ENCODE results near the gene SFT2D2. TPM values are rescaled to one million over a fixed set of nuclear protein-coding genes. Genes with fewer than 3 reads are reported as not detected.

Gene SFT2D2
- polyA plus RNA-seq, 1 donor from 2014 or later = 46.5 TPM

GRCh38 chr1:168235937-168236336 lies 10.1 kb downstream of the SFT2D2 start:
- Mint-ChIP-seq H3K9me3 (no peaks in the 10 kb centered on the region), H3K4me3 (no peak overlapping the region), H3K27me3 (no peaks in the 10 kb centered on the region), H3K36me3 (peaks cover 3% of the 10 kb centered on the region), H3K27ac (no peak overlapping the region), H3K4me1 (peaks cover 2 to 31% (median 25%) of the 10 kb centered on the region in 3 donors)

- H3K27ac Mint-ChIP-seq = peak overlapping the region in 1 of 3 donors; percentile 29
- peaks cover 3% of the 10 kb centered on the region for H3K36me3 Mint-ChIP-seq
- peaks cover 2 to 25% (median 24%) of the 10 kb centered on the region in 3 donors for H3K4me1 Mint-ChIP-seq
- no peak overlapping the region for H3K4me3 Mint-ChIP-seq
- H3K27me3 Mint-ChIP-seq = no peaks in the 10 kb centered on the region
- H3K9me3 Mint-ChIP-seq = no peaks in the 10 kb centered on the region
These were observed 11.2 kb downstream of the SFT2D2 start for GRCh38 chr1:168236836-168237611.

GRCh38 chr1:168243198-168243597 lies 17.4 kb downstream of the SFT2D2 start:
- Mint-ChIP-seq H3K27me3 (no peaks in the 10 kb centered on the region), H3K9me3 (no peaks in the 10 kb centered on the region), H3K4me1 (peaks cover 10 to 15% (median 10%) of the 10 kb centered on the region in 3 donors), H3K36me3 (peaks cover 19% of the 10 kb centered on the region), H3K4me3 (no peak overlapping the region), H3K27ac (no peak overlapping the region)

- Mint-ChIP-seq H3K9me3 (no peaks in the 10 kb centered on the region), H3K27ac (peak overlapping the region in 1 of 3 donors; percentile 76), H3K4me1 (peaks cover 10 to 16% (median 15%) of the 10 kb centered on the region in 3 donors), H3K4me3 (no peak overlapping the region), H3K27me3 (no peaks in the 10 kb centered on the region), H3K36me3 (peaks cover 22% of the 10 kb centered on the region)
These were observed 17.9 kb downstream of the SFT2D2 start for GRCh38 chr1:168243636-168244212.

- peaks cover 12 to 18% (median 15%) of the 10 kb centered on the region in 3 donors for H3K4me1 Mint-ChIP-seq
- H3K4me3 Mint-ChIP-seq = no peak overlapping the region
- peaks cover 22% of the 10 kb centered on the region for H3K36me3 Mint-ChIP-seq
- H3K27me3 Mint-ChIP-seq = no peaks in the 10 kb centered on the region
- no peaks in the 10 kb centered on the region for H3K9me3 Mint-ChIP-seq
- H3K27ac Mint-ChIP-seq = no peak overlapping the region
These were observed 19.2 kb downstream of the SFT2D2 start for GRCh38 chr1:168245042-168245441.

GRCh38 chr1:168246506-168246905 lies 20.7 kb downstream of the SFT2D2 start:
- Mint-ChIP-seq H3K36me3 (peaks cover 21% of the 10 kb centered on the region), H3K27ac (no peak overlapping the region), H3K4me1 (peaks cover 15 to 18% (median 17%) of the 10 kb centered on the region in 3 donors)

GRCh38 chr1:168252204-168252733 lies 26.5 kb downstream of the SFT2D2 start:
- Mint-ChIP-seq H3K4me1 (peaks cover 14 to 17% (median 15%) of the 10 kb centered on the region in 3 donors), H3K27ac (no peak overlapping the region), H3K27me3 (no peaks in the 10 kb centered on the region), H3K9me3 (peaks cover 0 to 13% (median 4%) of the 10 kb centered on the region in 3 donors), H3K4me3 (no peak overlapping the region), H3K36me3 (peaks cover 36% of the 10 kb centered on the region)

More at GRCh38 chr1:168246506-168246905, 20.7 kb downstream of the SFT2D2 start:
- Mint-ChIP-seq H3K9me3 (no peaks in the 10 kb centered on the region), H3K4me3 (no peak overlapping the region), H3K27me3 (no peaks in the 10 kb centered on the region)

GRCh38 chr1:168256164-168256563 lies 30.4 kb downstream of the SFT2D2 start:
- no peak overlapping the region for H3K27ac Mint-ChIP-seq
- peaks cover 7 to 12% (median 8%) of the 10 kb centered on the region in 3 donors for H3K4me1 Mint-ChIP-seq
- H3K27me3 Mint-ChIP-seq = no peaks in the 10 kb centered on the region
- H3K36me3 Mint-ChIP-seq = peaks cover 39% of the 10 kb centered on the region
- H3K4me3 Mint-ChIP-seq = no peak overlapping the region
- peaks cover 0 to 13% (median 4%) of the 10 kb centered on the region in 3 donors for H3K9me3 Mint-ChIP-seq

- H3K9me3 Mint-ChIP-seq = peaks cover 1 to 13% (median 4%) of the 10 kb centered on the region in 3 donors
- H3K27ac Mint-ChIP-seq = no peak overlapping the region
- peaks cover 42% of the 10 kb centered on the region for H3K36me3 Mint-ChIP-seq
- H3K4me1 Mint-ChIP-seq = peaks cover 6 to 10% (median 7%) of the 10 kb centered on the region in 3 donors
- H3K27me3 Mint-ChIP-seq = no peaks in the 10 kb centered on the region
- no peak overlapping the region for H3K4me3 Mint-ChIP-seq
These were observed 31.6 kb downstream of the SFT2D2 start for GRCh38 chr1:168257397-168257796.

GRCh38 chr1:168259567-168259966 lies 33.8 kb downstream of the SFT2D2 start:
- Mint-ChIP-seq H3K9me3 (peaks cover 4 to 13% (median 4%) of the 10 kb centered on the region in 3 donors), H3K4me3 (no peak overlapping the region), H3K4me1 (peaks cover 5 to 7% (median 6%) of the 10 kb centered on the region in 3 donors), H3K27me3 (no peaks in the 10 kb centered on the region), H3K36me3 (peaks cover 37% of the 10 kb centered on the region), H3K27ac (no peak overlapping the region)

- peaks cover 34% of the 10 kb centered on the region for H3K36me3 Mint-ChIP-seq
These were observed 34.6 kb downstream of the SFT2D2 start for GRCh38 chr1:168260393-168260792.

GRCh38 chr1:168261390-168261789 lies 35.6 kb downstream of the SFT2D2 start:
- no peaks in the 10 kb centered on the region for H3K27me3 Mint-ChIP-seq
- H3K27ac Mint-ChIP-seq = no peak overlapping the region
- no peak overlapping the region for H3K4me3 Mint-ChIP-seq
- peaks cover 5 to 7% (median 6%) of the 10 kb centered on the region in 3 donors for H3K4me1 Mint-ChIP-seq
- H3K36me3 Mint-ChIP-seq = peaks cover 32% of the 10 kb centered on the region
- H3K9me3 Mint-ChIP-seq = peaks cover 0 to 4% (median 1%) of the 10 kb centered on the region in 3 donors

More at GRCh38 chr1:168260393-168260792, 34.6 kb downstream of the SFT2D2 start:
- Mint-ChIP-seq H3K4me3 (no peak overlapping the region), H3K9me3 (peaks cover 4 to 7% (median 4%) of the 10 kb centered on the region in 3 donors), H3K4me1 (peaks cover 5 to 7% (median 6%) of the 10 kb centered on the region in 3 donors), H3K27ac (no peak overlapping the region), H3K27me3 (no peaks in the 10 kb centered on the region)

- Mint-ChIP-seq H3K27me3 (no peaks in the 10 kb centered on the region), H3K4me3 (no peak overlapping the region), H3K27ac (no peak overlapping the region), H3K4me1 (peaks cover 3 to 7% (median 5%) of the 10 kb centered on the region in 3 donors), H3K9me3 (peaks cover 0 to 4% (median 0%) of the 10 kb centered on the region in 3 donors), H3K36me3 (peaks cover 19% of the 10 kb centered on the region)
These were observed 37.3 kb downstream of the SFT2D2 start for GRCh38 chr1:168263130-168263529.

- peaks cover 0 to 4% (median 0%) of the 10 kb centered on the region in 3 donors for H3K9me3 Mint-ChIP-seq
- H3K36me3 Mint-ChIP-seq = peaks cover 17% of the 10 kb centered on the region
- H3K27ac Mint-ChIP-seq = no peak overlapping the region
- H3K4me3 Mint-ChIP-seq = no peak overlapping the region
- H3K27me3 Mint-ChIP-seq = no peaks in the 10 kb centered on the region
- H3K4me1 Mint-ChIP-seq = peaks cover 2 to 4% (median 2%) of the 10 kb centered on the region in 3 donors
These were observed 38.5 kb downstream of the SFT2D2 start for GRCh38 chr1:168264296-168264695.

- no peaks in the 10 kb centered on the region for H3K27me3 Mint-ChIP-seq
- no peak overlapping the region for H3K27ac Mint-ChIP-seq
- no peak overlapping the region for H3K4me3 Mint-ChIP-seq
- peaks cover 0 to 3% (median 2%) of the 10 kb centered on the region in 3 donors for H3K4me1 Mint-ChIP-seq
- H3K36me3 Mint-ChIP-seq = peaks cover 17% of the 10 kb centered on the region
- peaks cover 0 to 7% (median 0%) of the 10 kb centered on the region in 3 donors for H3K9me3 Mint-ChIP-seq
These were observed 39.8 kb downstream of the SFT2D2 start for GRCh38 chr1:168265596-168265995.
